Hepatocyte (in vitro differentiated cells): ENCODE measurements around the gene CRACDL.

Experiments
- EZH2 ChIP-seq: fragments of 200-600 bp; sonication (generic); IDR thresholded peaks from 2 replicates; pipeline ENCODE4 v1.6.1; 2016; ENCODE audit warnings: antibody characterized with exemption, mild to moderate bottlenecking, borderline replicate concordance
- EZH2phosphoT487 ChIP-seq: fragments of 200-600 bp; sonication (generic); IDR thresholded peaks from one replicate; pipeline ENCODE4 v1.6.1; 2018; ENCODE audit warnings: antibody characterized with exemption, mild to moderate bottlenecking, low read depth, moderate library complexity; ENCODE audit not compliant: unreplicated experiment, severe bottlenecking
- TF ChIP-seq, protein P1 (sequence below): fragments of 200-600 bp; sonication (generic); IDR thresholded peaks from 2 replicates; pipeline ENCODE4 v1.5.1; 2016; ENCODE audit warnings: antibody characterized with exemption, mild to moderate bottlenecking; ENCODE audit not compliant: poor library complexity

DNA sequence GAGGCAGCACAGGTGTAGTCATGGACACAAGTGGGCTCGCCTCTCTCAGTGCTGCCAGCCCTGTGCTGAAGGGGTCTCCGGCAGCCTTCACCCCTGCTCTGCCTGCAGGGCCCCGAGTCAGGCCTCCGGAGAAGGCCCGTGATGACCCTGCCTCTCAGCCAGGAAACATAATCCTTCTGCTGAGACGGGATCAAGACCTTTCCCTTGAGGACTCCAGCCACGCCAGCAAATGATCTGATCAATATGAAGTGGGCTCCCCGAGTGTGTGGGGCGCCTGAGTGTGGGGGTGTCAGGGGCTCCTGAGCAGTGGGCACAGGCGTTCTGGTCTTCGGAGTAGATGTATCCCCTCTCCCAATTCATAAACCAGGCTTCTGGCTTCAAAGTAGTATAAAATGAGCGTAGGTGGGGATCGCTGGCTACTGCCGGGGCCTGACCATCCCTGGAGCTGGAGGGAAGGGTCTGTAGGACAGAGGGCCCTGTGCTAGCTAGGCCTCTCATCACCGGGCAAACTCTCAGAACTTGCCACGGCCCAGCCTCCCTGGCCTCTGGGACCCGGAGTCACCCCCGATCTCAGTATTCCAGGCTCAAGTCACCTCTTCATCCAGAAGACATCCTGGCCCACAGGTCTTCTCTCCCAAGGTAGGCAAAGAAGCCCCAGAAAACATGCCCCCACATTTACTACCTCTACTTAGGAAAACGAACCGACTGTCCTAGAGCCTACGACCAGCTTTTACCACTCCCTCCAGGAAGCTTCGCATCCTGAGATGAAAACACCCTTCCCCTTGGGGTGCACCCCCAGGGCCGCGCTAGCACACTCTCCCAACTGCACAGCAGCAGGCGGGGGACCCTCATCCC, 33.6 kb downstream of the CRACDL start:
- TF ChIP-seq EZH2 (no peak), EZH2phosphoT487 (no peak)
- TF ChIP-seq, protein P1, sequence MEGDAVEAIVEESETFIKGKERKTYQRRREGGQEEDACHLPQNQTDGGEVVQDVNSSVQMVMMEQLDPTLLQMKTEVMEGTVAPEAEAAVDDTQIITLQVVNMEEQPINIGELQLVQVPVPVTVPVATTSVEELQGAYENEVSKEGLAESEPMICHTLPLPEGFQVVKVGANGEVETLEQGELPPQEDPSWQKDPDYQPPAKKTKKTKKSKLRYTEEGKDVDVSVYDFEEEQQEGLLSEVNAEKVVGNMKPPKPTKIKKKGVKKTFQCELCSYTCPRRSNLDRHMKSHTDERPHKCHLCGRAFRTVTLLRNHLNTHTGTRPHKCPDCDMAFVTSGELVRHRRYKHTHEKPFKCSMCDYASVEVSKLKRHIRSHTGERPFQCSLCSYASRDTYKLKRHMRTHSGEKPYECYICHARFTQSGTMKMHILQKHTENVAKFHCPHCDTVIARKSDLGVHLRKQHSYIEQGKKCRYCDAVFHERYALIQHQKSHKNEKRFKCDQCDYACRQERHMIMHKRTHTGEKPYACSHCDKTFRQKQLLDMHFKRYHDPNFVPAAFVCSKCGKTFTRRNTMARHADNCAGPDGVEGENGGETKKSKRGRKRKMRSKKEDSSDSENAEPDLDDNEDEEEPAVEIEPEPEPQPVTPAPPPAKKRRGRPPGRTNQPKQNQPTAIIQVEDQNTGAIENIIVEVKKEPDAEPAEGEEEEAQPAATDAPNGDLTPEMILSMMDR, result no peak
